ENCODE measurements around the gene FRMD8. TPM values are rescaled to one million over a fixed set of nuclear protein-coding genes. Genes with fewer than 3 reads are reported as not detected.
A peak's percentile ranks its signal among the peaks of the same experiment; 100 is the strongest.
"Not testable (repeated sequence)": the region's sequence is repeated elsewhere in the genome, so short reads cannot be mapped to it uniquely, and the experiment has no call there.

The FRMD8 gene
- total RNA-seq, 2 experiments from 2014 or later = 53.9 to 61.3 TPM

- POLR2A ChIA-PET = interaction anchor here (1.2 to 20.7 kb wide), 2 partner anchors 10 to 87 kb away, joined by 3 to 6840 read pairs; partner anchors contain the start of gene MALAT1
- H3K9me3 Mint-ChIP-seq = no peaks in the 10 kb centered on the region
- H3K27ac Mint-ChIP-seq = no peak overlapping the region
- no peaks in the 10 kb centered on the region for H3K27me3 Mint-ChIP-seq
- CTCF ChIA-PET = no interaction called here
- H3K36me3 Mint-ChIP-seq (ENCODE audit: low read depth) = peaks cover 30% of the 10 kb centered on the region
- no peak for DNase-seq
- H3K4me1 Mint-ChIP-seq = peaks cover 7% of the 10 kb centered on the region
- no peak overlapping the region for H3K4me3 Mint-ChIP-seq
Measured at GRCh38 chr11:65410936-65411680, 24.7 kb downstream of the FRMD8 start.

GRCh38 chr11:65411681-65412070 lies 25.2 kb downstream of the FRMD8 start:
- Mint-ChIP-seq H3K4me3 (no peak overlapping the region), H3K27me3 (no peaks in the 10 kb centered on the region), H3K9me3 (no peaks in the 10 kb centered on the region), H3K36me3 (ENCODE audit: low read depth) (peaks cover 30% of the 10 kb centered on the region), H3K27ac (no peak overlapping the region), H3K4me1 (peaks cover 13% of the 10 kb centered on the region)
- ChIA-PET CTCF (no interaction called here), POLR2A (interaction anchor here (1.2 to 20.7 kb wide), 3 partner anchors 10 to 87 kb away, joined by 3 to 6840 read pairs (median 373); partner anchors contain the start of genes MALAT1 and NEAT1)
- no peak for DNase-seq

GRCh38 chr11:65412271-65413076 lies 26.0 kb downstream of the FRMD8 start:
- no peak overlapping the region for H3K4me3 Mint-ChIP-seq
- H3K27ac Mint-ChIP-seq = no peak overlapping the region
- H3K4me1 Mint-ChIP-seq = peaks cover 21% of the 10 kb centered on the region
- no peaks in the 10 kb centered on the region for H3K9me3 Mint-ChIP-seq
- H3K27me3 Mint-ChIP-seq = no peaks in the 10 kb centered on the region
- ChIA-PET CTCF (interaction anchor here (1.6 kb wide), 1 partner anchor 99 kb away, joined by 6 read pairs; no protein-coding TSS in a partner anchor), POLR2A (interaction anchor here (0.7 to 20.7 kb wide), 4 partner anchors 14 to 86 kb away, joined by 3 to 6840 read pairs (median 188); partner anchors contain the start of genes MALAT1 and NEAT1)
- H3K36me3 Mint-ChIP-seq (ENCODE audit: low read depth) = peaks cover 35% of the 10 kb centered on the region
- no peak for DNase-seq

- not testable (repeated sequence) for H3K27ac Mint-ChIP-seq, DNase-seq, H3K9me3 Mint-ChIP-seq, H3K4me3 Mint-ChIP-seq, H3K27me3 Mint-ChIP-seq
- Mint-ChIP-seq H3K36me3 (ENCODE audit: low read depth) (peaks cover 35% of the 10 kb centered on the region), H3K4me1 (peaks cover 27% of the 10 kb centered on the region)
- POLR2A ChIA-PET = interaction anchor here (0.7 to 20.7 kb wide), 4 partner anchors 13 to 85 kb away, joined by 3 to 6840 read pairs (median 188); partner anchors contain the start of genes MALAT1 and NEAT1
- CTCF ChIA-PET = interaction anchor here (1.6 kb wide), 1 partner anchor 98 kb away, joined by 6 read pairs; no protein-coding TSS in a partner anchor
Measured at GRCh38 chr11:65413077-65413664, 26.7 kb downstream of the FRMD8 start.

- CTCF ChIA-PET = interaction anchor here (0.8 to 17.1 kb wide), 16 partner anchors 12 to 110 kb away, joined by 3 to 447 read pairs (median 8); partner anchors contain the start of genes FRMD8, MALAT1 and SCYL1
- DNase-seq = no peak
- Mint-ChIP-seq H3K9me3 (no peaks in the 10 kb centered on the region), H3K27ac (no peak overlapping the region), H3K36me3 (ENCODE audit: low read depth) (peaks cover 20% of the 10 kb centered on the region), H3K4me1 (peaks cover 35% of the 10 kb centered on the region), H3K27me3 (no peaks in the 10 kb centered on the region), H3K4me3 (no peak overlapping the region)
- POLR2A ChIA-PET = interaction anchor here (1.0 to 20.7 kb wide), 11 partner anchors 10 to 153 kb away, joined by 3 to 6840 read pairs (median 19); partner anchors contain the start of genes FRMD8, MALAT1, NEAT1 and POLA2
Measured at GRCh38 chr11:65414776-65415498, 28.5 kb downstream of the FRMD8 start.

- no peaks in the 10 kb centered on the region for H3K27me3 Mint-ChIP-seq
- DNase-seq = no peak
- H3K27ac Mint-ChIP-seq = peak overlapping the region; percentile 60
- H3K36me3 Mint-ChIP-seq (ENCODE audit: low read depth) = peaks cover 20% of the 10 kb centered on the region
- ChIA-PET POLR2A (interaction anchor here (1.0 to 20.7 kb wide), 13 partner anchors 11 to 156 kb away, joined by 3 to 6840 read pairs (median 19); partner anchors contain the start of genes FAM89B, FRMD8, MALAT1 and NEAT1), CTCF (interaction anchor here (0.6 to 17.1 kb wide), 31 partner anchors 8 to 126 kb away, joined by 3 to 447 read pairs (median 5); partner anchors contain the start of genes FRMD8, MALAT1 and SCYL1)
- peak overlapping the region; percentile 97 for H3K4me3 Mint-ChIP-seq
- peaks cover 40% of the 10 kb centered on the region for H3K4me1 Mint-ChIP-seq
- no peaks in the 10 kb centered on the region for H3K9me3 Mint-ChIP-seq
Measured at GRCh38 chr11:65415499-65416340, 29.3 kb downstream of the FRMD8 start.

- POLR2A ChIA-PET = interaction anchor here (0.9 to 20.7 kb wide), 13 partner anchors 10 to 155 kb away, joined by 3 to 6840 read pairs (median 19); partner anchors contain the start of genes DPF2, FAM89B, FRMD8 and MALAT1
- DNase-seq = peak; percentile 93
- Mint-ChIP-seq H3K4me1 (peaks cover 42% of the 10 kb centered on the region), H3K4me3 (peak overlapping the region; percentile 97), H3K27ac (peak overlapping the region; percentile 99), H3K36me3 (ENCODE audit: low read depth) (peaks cover 17% of the 10 kb centered on the region), H3K9me3 (no peaks in the 10 kb centered on the region), H3K27me3 (no peaks in the 10 kb centered on the region)
- CTCF ChIA-PET = interaction anchor here (0.6 to 17.1 kb wide), 31 partner anchors 9 to 155 kb away, joined by 3 to 447 read pairs (median 5); partner anchors contain the start of genes FRMD8 and MALAT1
Measured at GRCh38 chr11:65416341-65416824, 29.9 kb downstream of the FRMD8 start.

- DNase-seq = peak; percentile 39
- POLR2A ChIA-PET = interaction anchor here (0.9 to 20.7 kb wide), 18 partner anchors 10 to 282 kb away, joined by 3 to 6840 read pairs (median 9); partner anchors contain the start of genes DPF2, EHBP1L1, FAM89B and FRMD8
- CTCF ChIA-PET = interaction anchor here (0.8 to 17.1 kb wide), 27 partner anchors 10 to 156 kb away, joined by 3 to 447 read pairs (median 5); partner anchors contain the start of genes FRMD8 and MALAT1
- H3K4me1 Mint-ChIP-seq = peaks cover 42% of the 10 kb centered on the region
- peaks cover 16% of the 10 kb centered on the region for H3K36me3 Mint-ChIP-seq (ENCODE audit: low read depth)
- peak overlapping the region; percentile 99 for H3K27ac Mint-ChIP-seq
- peak overlapping the region; percentile 97 for H3K4me3 Mint-ChIP-seq
- no peaks in the 10 kb centered on the region for H3K9me3 Mint-ChIP-seq
- no peaks in the 10 kb centered on the region for H3K27me3 Mint-ChIP-seq
Measured at GRCh38 chr11:65416841-65417701, 30.6 kb downstream of the FRMD8 start.

GRCh38 chr11:65417702-65418430 lies 31.4 kb downstream of the FRMD8 start:
- Mint-ChIP-seq H3K27ac (peak overlapping the region; percentile 99), H3K9me3 (no peaks in the 10 kb centered on the region), H3K36me3 (ENCODE audit: low read depth) (peaks cover 17% of the 10 kb centered on the region), H3K4me3 (peak overlapping the region; percentile 97), H3K4me1 (peaks cover 45% of the 10 kb centered on the region), H3K27me3 (peaks cover 3% of the 10 kb centered on the region)
- ChIA-PET POLR2A (interaction anchor here (1.0 to 20.7 kb wide), 22 partner anchors 9 to 638 kb away, joined by 3 to 6840 read pairs (median 8); partner anchors contain the start of genes EHBP1L1, FAM89B, FRMD8 and MALAT1), CTCF (interaction anchor here (0.5 to 17.1 kb wide), 12 partner anchors 13 to 148 kb away, joined by 3 to 447 read pairs (median 6); partner anchors contain the start of genes FRMD8 and MALAT1)
- peak; percentile 52 for DNase-seq

Data from activated CD4-positive, alpha-beta memory T cell treated with anti-CD3 and anti-CD28 coated beads, Interleukin-2, amount 10 ng/mL, durations not matched to agents 7 days and 5 days (primary cell).